ENCODE measurements around the gene ZNF862. TPM values are rescaled to one million over a fixed set of nuclear protein-coding genes. Genes with fewer than 3 reads are reported as not detected.

ZNF862 gene
- total RNA-seq, 2 donors from 2014 or later, result 8.8 to 9.9 TPM

DNA sequence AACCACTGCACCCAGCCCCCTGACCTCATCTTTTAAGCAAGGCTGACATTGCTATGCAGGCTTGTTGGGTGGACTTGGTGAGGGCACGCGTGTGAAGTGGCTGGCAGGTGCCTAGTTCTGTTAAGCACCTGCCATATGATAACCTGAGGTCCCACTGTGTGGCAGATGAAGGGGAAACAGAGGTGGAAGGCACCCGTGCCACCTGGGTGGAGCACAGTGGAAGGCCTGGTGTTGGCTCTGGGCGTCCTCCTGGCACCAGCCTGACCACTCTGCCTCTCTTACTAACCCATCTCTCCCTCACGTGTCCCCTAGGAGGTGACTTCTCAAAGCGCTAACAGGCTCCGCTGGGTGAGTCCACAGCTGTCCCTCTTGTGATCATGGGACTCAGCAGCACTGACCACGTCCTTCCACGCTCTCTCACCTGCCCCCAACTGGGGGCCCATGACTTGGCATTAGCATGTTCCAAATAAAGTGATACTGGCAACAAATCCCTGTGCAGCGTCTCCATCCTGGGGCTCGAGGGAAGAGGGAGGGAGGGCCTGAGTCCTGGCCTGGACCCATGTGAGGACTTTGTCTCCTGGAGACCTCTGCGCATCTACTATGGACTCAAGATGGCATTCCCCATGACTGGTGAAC, 4.6 kb upstream of the ZNF862 start:
- Histone ChIP-seq H3K27me3 (no peaks in the 10 kb centered on the region), H3K4me1 (peaks cover under 1% of the 10 kb centered on the region), H3K4me3 (no peak overlapping the region), H3K9me3 (no peaks in the 10 kb centered on the region), H3K27ac (no peak overlapping the region), H3K9ac (ENCODE audit: low read depth in 2 of 2, low read length in 2 of 2) (no peak overlapping the region), H3K36me3 (no peaks in the 10 kb centered on the region)
- no peak for TF ChIP-seq CTCF (IDR thresholded peaks at IDR 0.05)
- no peak for DNase-seq
- intact Hi-C loops (cut with DNase I), result no loop called here

- H3K4me3 ChIP-seq, result no peak overlapping the region
- H3K4me1 ChIP-seq, result peaks cover 10% of the 10 kb centered on the region
- TF ChIP-seq CTCF (IDR thresholded peaks at IDR 0.05), result no peak
- no peaks in the 10 kb centered on the region for H3K27me3 ChIP-seq
- no peak for DNase-seq
- H3K27ac ChIP-seq, result no peak overlapping the region
- no peak overlapping the region for H3K9ac ChIP-seq (ENCODE audit: low read depth in 2 of 2, low read length in 2 of 2)
- no peaks in the 10 kb centered on the region for H3K36me3 ChIP-seq
- intact Hi-C loops (cut with DNase I), result no loop called here
- H3K9me3 ChIP-seq, result no peaks in the 10 kb centered on the region
Observed at GRCh38 chr7:149834601-149835000, 3.6 kb upstream of the ZNF862 start.

DNA sequence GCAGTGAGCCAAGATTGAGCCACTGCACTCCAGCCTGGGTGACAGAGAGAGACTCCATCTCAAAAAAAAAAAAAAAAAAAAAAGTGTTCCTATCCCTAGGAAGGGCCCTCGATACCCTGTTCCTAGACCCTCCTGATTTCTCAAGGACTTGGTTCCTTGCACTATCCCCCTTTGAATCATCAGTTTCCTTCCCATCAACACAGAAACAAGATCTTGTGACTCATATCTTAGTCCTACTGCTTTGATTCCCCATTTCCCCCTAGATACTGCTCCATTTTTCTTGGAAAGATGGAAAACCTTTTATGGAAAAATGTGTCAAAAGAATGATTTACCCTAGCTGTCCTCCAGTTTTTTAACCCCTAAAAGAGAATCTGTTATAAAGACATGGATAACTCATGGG, 1.7 kb upstream of the ZNF862 start:
- Histone ChIP-seq H3K9ac (ENCODE audit: low read depth in 2 of 2, low read length in 2 of 2) (no peak overlapping the region), H3K4me1 (peaks cover 11% of the 10 kb centered on the region), H3K27me3 (no peaks in the 10 kb centered on the region), H3K36me3 (no peaks in the 10 kb centered on the region), H3K9me3 (no peaks in the 10 kb centered on the region), H3K4me3 (no peak overlapping the region), H3K27ac (no peak overlapping the region)
- DNase-seq, result no peak
- TF ChIP-seq CTCF (IDR thresholded peaks at IDR 0.05), result no peak
- intact Hi-C loops (cut with DNase I), result no loop called here

DNA sequence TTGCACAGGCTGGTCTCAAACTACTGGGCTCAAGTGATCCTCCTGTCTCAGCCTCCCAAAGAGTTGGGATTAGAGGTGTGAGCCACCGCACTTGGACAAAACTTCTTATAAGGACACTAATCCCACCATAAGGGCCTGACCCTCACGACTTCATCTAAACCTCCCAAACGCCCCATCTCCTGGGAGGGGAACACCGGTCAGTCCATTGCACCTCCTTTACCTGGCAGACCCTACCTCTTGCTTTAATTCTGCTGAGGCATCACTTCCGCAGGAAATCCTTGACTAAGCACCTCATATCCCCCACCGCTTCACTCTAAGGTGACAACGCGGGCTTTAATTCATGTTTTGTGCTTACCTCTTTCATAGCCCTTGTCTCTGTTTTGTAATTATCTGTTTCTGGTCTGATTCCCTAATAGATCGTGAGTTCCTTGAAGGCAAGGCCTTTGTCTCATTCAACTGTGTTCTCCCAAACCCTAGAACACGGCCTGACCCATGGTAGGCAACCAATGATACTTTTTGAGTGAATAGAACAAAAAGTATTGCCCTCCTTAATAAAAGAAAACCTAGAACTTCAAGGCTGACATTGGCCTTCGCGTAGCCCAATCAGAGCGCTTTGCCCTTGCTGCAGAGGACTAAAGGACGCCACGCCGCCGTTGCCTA, 481 bp upstream of the ZNF862 start:
- H3K27me3 ChIP-seq, result no peaks in the 10 kb centered on the region
- no peak overlapping the region for H3K4me3 ChIP-seq
- H3K27ac ChIP-seq, result no peak overlapping the region
- no peak for TF ChIP-seq CTCF (IDR thresholded peaks at IDR 0.05)
- intact Hi-C loops (cut with DNase I), result no loop called here
- DNase-seq, result no peak
- peaks cover 11% of the 10 kb centered on the region for H3K4me1 ChIP-seq
- no peaks in the 10 kb centered on the region for H3K36me3 ChIP-seq
- H3K9ac ChIP-seq (ENCODE audit: low read depth in 2 of 2, low read length in 2 of 2), result peak overlapping the region in 1 of 2 donors; percentile 86
- no peaks in the 10 kb centered on the region for H3K9me3 ChIP-seq

DNA sequence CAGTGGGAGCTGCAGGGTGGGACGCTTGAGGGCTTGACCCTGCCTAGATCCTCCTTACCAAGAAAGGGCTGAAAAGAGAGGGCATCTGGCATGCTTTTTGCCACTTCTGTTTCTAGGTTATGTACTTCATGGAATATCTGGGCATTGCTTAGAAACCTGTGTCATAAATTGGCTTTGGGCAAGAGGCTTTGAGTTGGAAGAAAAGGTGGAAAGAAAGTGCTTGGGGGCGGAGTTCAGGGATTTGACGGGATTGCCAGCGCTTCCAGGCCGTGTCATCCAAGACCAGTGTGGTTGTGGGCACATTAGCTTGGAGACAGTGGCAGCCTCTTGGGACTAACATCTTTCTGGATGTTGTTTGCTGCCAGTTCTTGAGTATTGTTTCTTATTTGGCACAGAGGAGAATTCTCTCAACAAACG, 825 bp downstream of the ZNF862 start:
- intact Hi-C loops (cut with DNase I), result no loop called here
- TF ChIP-seq CTCF (IDR thresholded peaks at IDR 0.05), result no peak
- Histone ChIP-seq H3K9ac (ENCODE audit: low read depth in 2 of 2, low read length in 2 of 2) (peak overlapping the region; percentile 86 to 97), H3K9me3 (no peaks in the 10 kb centered on the region), H3K4me3 (peak overlapping the region; percentile 83), H3K36me3 (no peaks in the 10 kb centered on the region), H3K27me3 (no peaks in the 10 kb centered on the region), H3K4me1 (peaks cover 11% of the 10 kb centered on the region), H3K27ac (peak overlapping the region; percentile 81)
- no peak for DNase-seq

Measured in colonic mucosa (tissue), 4 donors.